Right hindlimb (tissue), 1 donor: ENCODE results near the gene DRG1.
"Not testable (repeated sequence)": the region's sequence is repeated elsewhere in the genome, so short reads cannot be mapped to it uniquely, and the experiment has no call there.

Experiments used
- DNase-seq: peaks from one replicate; pipeline ENCODE4 v3.0.0-alpha.2; 2018

Gene DRG1, protein sequence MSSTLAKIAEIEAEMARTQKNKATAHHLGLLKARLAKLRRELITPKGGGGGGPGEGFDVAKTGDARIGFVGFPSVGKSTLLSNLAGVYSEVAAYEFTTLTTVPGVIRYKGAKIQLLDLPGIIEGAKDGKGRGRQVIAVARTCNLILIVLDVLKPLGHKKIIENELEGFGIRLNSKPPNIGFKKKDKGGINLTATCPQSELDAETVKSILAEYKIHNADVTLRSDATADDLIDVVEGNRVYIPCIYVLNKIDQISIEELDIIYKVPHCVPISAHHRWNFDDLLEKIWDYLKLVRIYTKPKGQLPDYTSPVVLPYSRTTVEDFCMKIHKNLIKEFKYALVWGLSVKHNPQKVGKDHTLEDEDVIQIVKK

DNA sequence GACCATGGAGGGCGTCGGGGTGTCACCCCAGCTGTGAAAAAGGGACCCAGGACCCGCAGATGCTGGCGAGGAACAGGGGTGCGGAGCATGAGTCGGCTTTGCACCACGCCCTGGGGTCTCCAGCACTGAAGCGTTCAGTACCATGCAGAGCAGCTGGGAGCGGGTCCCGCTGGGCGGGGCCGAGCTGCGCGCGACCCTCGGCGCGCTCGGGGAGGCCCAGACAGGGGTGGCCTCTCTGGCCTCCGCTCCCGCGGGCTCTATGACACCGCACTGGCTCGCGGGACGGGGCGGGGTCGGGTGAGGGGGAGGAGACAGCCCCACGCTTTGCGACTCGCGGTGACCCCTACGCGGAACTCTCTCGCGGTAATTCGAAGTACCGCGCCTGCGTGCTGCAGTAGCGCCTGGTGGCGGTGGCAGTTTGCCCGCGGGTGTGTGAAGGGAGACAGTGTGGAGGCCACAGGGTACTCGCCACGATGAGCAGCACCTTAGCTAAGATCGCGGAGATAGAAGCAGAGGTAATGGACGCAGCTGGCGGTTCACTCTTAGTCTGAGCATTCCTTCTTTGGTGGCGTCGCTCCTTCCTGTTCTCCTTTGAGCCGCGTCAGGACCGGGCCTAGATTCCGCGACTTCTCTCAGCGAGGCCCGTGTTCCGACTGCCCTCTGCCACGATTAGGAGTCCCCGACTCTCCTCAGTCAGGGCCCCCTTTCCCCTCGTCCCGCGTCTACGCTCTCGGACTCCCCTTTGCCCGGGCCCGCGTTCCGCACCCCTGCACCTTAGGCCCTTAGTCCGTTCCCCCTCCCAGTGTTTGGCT, at the start of gene DRG1:
Gene DRG1 (plus strand): TSS at position 394 of the 812 bp plus-strand sequence. CDS start 80 bp downstream, at position 474.
- peak; percentile 98 for DNase-seq

GRCh38 chr22:31349960-31350359, 49.4 kb upstream of the DRG1 start:
- no peak for DNase-seq

DNA sequence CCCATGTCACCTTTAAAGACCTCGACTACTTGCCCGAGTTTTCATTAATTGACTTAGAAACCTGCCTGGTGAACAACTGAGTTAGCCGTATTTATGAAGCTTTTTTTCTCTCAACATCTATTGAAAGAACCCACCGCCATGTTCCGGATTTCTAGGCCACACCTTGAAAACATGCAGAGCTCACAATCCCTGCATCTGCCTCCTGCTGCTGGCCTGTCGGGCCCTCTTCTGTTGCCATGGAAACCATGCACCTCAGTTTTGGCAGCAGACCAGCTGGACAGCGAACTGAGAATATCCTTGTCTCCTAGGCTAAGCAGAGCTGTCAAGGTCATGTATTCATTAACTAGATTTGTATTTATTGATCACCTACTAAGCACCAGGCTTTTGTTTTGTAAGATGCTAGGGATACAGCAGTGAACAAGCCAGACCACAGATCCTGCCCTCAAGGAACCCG, 49.0 kb upstream of the DRG1 start:
- DNase-seq, result no peak

DNA sequence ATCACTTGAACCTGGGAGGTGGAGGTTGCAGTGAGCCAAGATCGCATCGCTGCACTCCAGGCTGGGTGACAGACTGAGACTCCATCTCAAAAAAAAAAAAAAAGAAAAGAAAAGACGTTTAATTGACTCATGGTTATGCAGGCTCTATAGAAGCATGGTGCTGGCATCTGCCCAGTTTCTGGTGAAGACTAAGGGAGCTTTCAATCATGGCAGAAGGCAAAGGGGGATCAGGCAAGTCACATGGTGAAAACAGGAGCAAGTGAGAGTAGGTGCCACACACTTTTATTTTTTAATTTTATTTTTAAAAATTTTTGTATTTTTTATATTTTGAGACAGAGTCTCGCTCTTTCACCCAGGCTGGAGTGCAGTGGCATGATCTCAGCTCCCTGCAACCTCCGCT, 44.9 kb upstream of the DRG1 start:
- no peak for DNase-seq

- no peak for DNase-seq
These were observed 39.4 kb upstream of the DRG1 start for GRCh38 chr22:31360029-31360428.

GRCh38 chr22:31361743-31362142, 37.7 kb upstream of the DRG1 start:
- DNase-seq, result no peak

GRCh38 chr22:31363885-31364465, 35.4 kb upstream of the DRG1 start:
- DNase-seq, result peak; percentile 46

- no peak for DNase-seq
These were observed 32.0 kb upstream of the DRG1 start for GRCh38 chr22:31367426-31367825.

DNA sequence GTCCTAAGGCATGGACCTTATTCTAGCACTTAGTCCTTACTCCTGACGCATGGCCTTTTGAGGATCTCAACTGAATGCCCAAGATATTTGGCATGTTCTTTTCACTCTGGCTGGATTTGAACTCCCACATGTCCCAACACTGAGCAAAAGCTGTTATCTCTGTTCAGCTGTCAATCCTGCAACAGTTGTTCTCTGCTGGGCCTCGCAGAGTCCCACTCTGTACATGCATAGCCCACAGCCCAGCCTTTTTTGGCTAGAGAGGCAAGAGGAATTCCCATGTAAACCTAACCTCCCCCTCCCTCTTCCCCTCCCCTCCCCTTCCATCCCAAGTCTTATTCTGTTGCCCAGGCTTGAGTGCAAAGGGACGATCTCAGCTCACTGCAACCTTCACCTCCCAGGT, 21.8 kb upstream of the DRG1 start:
- no peak for DNase-seq

DNA sequence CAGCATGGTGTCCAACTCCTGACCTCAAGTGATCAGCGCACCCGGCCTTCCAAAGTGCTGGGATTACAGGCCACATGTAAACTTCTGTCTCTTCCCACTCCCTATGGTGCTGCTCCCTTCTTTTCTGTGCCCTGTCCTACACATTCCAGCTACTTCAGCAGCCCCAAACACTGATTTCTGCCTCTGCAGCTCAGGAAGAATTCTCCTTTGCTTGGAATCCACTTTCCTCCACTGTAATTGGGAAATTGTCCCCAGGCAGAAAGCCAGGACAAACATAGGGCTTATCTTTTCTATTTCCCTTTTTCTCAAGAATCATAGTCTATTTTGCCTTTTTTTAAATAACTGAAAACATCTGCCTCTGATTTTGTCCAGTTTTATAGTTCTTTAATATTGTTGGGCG, 21.3 kb upstream of the DRG1 start:
- no peak for DNase-seq

- DNase-seq, result not testable (repeated sequence)
These were observed 20.8 kb upstream of the DRG1 start for GRCh38 chr22:31378651-31379050.

DNA sequence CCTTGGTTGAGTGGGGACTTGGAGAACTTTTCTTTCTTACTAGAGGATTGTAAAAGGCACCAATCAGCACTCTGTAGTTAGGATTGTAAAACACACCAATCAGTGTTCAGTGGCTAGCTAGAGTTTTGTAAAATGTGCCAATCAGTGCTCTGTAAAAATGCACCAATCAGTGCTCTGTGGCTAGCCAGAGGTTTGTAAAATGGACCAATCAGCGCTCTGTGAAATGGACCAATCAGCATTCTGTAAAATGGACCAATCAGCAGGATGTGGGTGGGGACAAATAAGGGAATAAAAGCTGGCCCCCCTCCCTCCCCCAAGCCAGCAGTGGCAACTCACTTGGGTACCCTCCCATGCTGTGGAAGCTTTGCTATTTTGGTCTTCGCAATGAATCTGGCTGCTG, 5.5 kb upstream of the DRG1 start:
- no peak for DNase-seq

GRCh38 chr22:31394326-31394725, 5.1 kb upstream of the DRG1 start:
- no peak for DNase-seq

GRCh38 chr22:31398231-31398630, 1.2 kb upstream of the DRG1 start:
- peak; percentile 25 for DNase-seq

GRCh38 chr22:31400023-31400397, 606 bp downstream of the DRG1 start:
- peak; percentile 34 for DNase-seq

DNA sequence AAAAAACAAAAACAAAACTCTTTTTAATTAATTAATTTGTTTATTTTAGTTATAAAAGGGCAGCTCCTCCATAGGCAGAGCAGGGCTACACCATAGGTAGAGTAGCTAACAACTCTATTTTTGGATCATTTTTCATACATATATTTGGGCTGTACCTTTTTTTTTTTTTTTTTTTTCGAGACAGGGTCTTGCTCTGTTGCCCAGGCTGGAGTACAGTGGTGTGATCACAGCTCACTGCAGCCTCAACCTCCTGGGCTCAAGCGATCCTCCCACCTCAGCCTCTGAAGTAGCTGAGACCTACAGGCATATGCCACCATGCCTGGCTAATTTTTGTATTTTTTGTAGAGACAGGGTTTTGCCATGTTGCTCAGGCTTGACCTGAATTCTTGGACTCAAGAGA, 2.9 kb downstream of the DRG1 start:
- DNase-seq, result not testable (repeated sequence)

GRCh38 chr22:31425331-31426050, 26.1 kb downstream of the DRG1 start:
- DNase-seq, result no peak

GRCh38 chr22:31431950-31432349, 32.5 kb downstream of the DRG1 start:
- no peak for DNase-seq

- peak; percentile 17 for DNase-seq
These were observed 36.7 kb downstream of the DRG1 start for GRCh38 chr22:31436132-31436531.

GRCh38 chr22:31439808-31440207, 40.4 kb downstream of the DRG1 start:
- DNase-seq, result peak; percentile 51

- DNase-seq, result no peak
These were observed 41.3 kb downstream of the DRG1 start for GRCh38 chr22:31440681-31441080.

DNA sequence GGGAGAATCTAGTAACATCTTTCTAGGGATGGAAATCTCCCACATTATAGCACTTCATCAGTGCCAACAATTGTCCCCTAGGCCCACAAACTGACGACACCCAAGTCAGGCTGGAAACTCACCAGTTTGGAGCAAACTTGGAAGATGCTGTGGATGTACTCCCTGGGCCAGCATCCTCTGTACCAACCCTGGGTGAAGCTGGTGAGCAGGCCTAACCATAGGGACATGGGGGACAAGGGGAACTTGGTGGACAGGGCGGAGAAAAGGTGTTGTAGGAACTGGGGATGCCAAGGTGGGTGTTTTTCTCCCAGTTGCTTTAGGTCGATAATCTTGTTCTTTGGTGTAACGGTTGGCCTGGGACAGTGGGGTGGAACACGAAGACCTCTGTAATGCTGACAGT, 42.2 kb downstream of the DRG1 start:
- DNase-seq, result no peak
